ENCODE results near the gene TMEM81.

GRCh38 chr1:205062319-205062718 is 21.9 kb downstream of the TMEM81 start:
- TF ChIP-seq ZNF274 (IDR thresholded peaks at IDR 0.05; ENCODE audit: low read depth, low read length) (no peak), YY1 (IDR thresholded peaks at IDR 0.05; ENCODE audit: insufficient read depth, insufficient read length) (no peak), SUZ12 (IDR thresholded peaks at IDR 0.05; ENCODE audit: extremely low read depth, insufficient read depth, insufficient read length) (no peak)
